ENCODE measurements around the gene CCL16.
"Not testable (repeated sequence)": the region's sequence is repeated elsewhere in the genome, so short reads cannot be mapped to it uniquely, and the experiment has no call there.

Gene CCL16, protein sequence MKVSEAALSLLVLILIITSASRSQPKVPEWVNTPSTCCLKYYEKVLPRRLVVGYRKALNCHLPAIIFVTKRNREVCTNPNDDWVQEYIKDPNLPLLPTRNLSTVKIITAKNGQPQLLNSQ

DNA sequence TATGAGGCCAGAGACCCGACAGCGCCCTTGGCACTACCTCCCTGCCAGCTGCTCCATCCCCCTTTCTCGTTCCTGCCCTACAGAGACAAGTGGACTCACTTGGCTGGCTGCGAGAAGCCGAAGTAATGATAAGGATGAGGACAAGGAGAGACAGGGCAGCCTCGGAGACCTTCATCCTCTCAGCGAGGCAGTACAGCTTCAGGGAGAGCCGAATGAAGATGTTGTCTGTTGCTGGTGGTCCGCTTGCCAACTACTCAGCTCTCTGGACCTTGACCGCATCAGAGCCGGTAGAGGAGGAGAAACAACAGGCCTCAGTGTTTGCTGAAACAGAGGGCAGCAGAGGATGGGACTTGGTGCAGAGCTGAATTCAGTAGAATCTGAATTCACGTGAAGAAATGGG, at the start of gene CCL16:
TSS of gene CCL16 (minus strand) at position 252 of the 400 bp plus-strand sequence. CDS start at position 175, 77 bp downstream.
- DNase-seq (ENCODE audit: low read depth in 4 of 4, low spot score in 1 of 4), result no peak

DNA sequence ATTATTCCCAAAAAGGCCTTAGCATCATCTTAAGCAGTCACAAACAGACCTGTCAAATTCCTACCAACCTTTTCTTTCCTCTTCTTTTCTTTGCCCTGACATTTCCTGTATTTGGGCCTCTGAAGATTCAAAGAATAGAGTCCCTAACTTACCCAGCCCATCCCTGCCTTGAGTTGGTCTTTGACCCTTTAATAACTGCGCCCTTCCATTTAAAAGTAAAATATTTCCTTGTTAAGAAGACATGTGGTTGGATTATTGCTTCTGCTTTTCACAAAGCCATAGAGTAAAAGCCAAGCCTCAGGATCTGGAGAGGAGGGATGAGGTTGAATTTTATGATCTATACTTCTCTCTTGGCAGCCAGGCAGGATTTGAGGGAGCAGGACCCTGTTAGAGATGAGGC, 49.7 kb upstream of the CCL16 start:
- no peak for DNase-seq (ENCODE audit: low read depth in 4 of 4, low spot score in 1 of 4)

DNA sequence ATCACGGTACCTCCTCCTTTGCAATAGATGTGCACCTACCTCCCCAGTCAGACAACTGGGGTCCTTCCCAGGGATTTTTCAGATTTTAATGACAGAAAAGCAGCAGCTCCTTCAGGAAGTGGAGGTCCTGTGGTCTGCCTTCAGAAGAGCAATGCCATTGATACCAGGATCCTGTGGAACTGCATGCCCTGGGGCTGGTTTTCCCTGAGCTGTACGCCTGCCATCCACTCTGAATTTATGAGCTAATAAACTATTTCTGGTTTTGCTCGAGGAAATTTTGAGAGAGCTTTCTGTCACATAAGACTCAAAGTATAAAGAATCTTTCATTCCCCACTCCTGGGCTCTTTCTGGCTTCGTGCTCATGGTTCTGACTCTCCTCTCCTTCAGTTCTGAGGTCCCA, 46.5 kb upstream of the CCL16 start:
- DNase-seq (ENCODE audit: low read depth in 4 of 4, low spot score in 1 of 4), result no peak

- no peak for DNase-seq (ENCODE audit: low read depth in 4 of 4, low spot score in 1 of 4)
Measured at GRCh38 chr17:36024106-36024869, 43.0 kb upstream of the CCL16 start.

GRCh38 chr17:36019423-36019822, 38.1 kb upstream of the CCL16 start:
- no peak for DNase-seq (ENCODE audit: low read depth in 4 of 4, low spot score in 1 of 4)

GRCh38 chr17:36017799-36018198, 36.5 kb upstream of the CCL16 start, which contains the start of gene CCL23:
TSS of gene CCL23 (minus strand) at chr17:36017972. CDS start at chr17:36017897, 75 bp downstream.
- DNase-seq (ENCODE audit: low read depth in 4 of 4, low spot score in 1 of 4), result no peak

DNA sequence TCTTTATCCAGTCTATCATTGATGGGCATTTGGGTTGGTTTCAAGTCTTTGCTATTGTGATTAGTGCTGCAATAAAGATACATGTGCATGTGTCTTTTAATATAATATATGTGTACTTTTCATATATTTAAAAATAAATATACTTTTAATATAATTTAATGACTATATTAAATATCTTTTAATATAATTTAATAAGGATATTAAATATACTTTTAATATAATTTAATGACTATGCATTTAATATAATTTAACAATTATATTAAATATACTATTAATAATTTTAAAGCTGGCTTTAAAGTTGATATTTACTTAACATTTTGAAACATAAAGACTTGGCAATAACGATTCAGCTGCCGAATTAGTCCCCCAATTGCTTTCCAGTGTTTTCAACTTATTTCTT, 35.3 kb upstream of the CCL16 start:
- DNase-seq (ENCODE audit: low read depth in 4 of 4, low spot score in 1 of 4), result no peak

- not testable (repeated sequence) for DNase-seq (ENCODE audit: low read depth in 4 of 4, low spot score in 1 of 4)
Measured at GRCh38 chr17:36015895-36016294, 34.6 kb upstream of the CCL16 start.

- DNase-seq (ENCODE audit: low read depth in 4 of 4, low spot score in 1 of 4), result no peak
Measured at GRCh38 chr17:36014946-36015345, 33.6 kb upstream of the CCL16 start.

DNA sequence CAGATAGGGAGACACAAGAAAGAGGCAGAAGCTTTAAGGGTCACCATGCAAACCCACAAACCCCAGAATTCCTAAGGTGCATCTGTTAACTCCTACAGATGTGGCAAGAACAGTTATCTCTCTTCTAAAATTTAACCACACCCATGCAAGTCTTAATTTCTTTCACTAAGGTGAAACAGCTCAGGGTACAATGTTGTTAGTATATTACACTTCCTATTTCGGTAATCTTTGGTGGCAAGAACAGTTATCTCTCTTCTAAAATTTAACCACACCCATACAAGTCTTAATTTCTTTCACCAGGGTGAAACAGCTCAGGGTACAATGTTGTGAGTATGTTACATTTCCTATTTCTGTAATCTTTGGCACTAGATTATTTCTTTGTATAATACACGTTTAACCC, 29.9 kb upstream of the CCL16 start:
- DNase-seq (ENCODE audit: low read depth in 4 of 4, low spot score in 1 of 4), result no peak

GRCh38 chr17:36008998-36009665, 27.8 kb upstream of the CCL16 start:
- no peak for DNase-seq (ENCODE audit: low read depth in 4 of 4, low spot score in 1 of 4)

DNA sequence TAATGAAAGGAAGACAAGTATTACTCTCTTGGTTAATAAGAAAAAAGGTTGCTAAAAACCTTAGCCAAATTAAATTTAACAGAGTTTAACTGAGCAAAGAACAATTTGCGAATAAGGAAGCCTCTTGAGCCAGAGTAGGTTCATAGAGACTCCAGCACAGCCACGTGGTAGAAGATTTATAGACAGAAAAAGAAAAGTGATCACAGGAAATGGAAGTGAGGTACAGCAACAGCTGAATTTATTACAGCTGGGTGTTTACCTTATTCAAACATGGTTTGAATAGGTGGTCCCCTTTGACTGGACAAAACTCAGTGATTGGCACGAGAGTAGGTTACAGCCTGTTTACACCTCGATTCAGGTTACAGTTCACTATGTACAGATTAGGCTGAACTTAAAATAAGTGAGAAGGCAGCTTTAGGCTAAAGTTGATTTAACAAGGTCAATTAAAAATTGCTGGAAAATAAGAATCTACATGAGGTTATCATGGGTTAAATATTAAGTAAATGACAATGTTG, 23.4 kb upstream of the CCL16 start:
- DNase-seq (ENCODE audit: low read depth in 4 of 4, low spot score in 1 of 4), result no peak

DNA sequence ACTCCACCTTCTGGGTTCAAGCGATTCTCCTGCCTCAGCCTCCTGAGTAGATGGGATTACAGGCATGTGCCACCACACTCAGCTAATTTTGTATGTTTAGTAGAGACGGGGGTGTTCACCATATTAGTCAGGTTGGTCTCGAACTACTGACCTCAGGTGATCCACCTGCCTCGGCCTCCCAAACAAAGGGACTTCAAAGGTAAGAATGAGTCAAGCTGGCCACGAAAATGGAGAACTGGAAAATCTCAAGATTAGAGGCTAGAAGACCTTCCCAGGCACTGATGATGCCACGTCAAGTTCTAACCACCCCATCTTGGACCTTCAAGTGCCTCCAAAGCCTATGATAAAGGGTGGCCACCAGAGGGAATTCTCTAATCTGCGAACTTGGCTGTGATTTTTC, 21.3 kb upstream of the CCL16 start:
- no peak for DNase-seq (ENCODE audit: low read depth in 4 of 4, low spot score in 1 of 4)

- no peak for DNase-seq (ENCODE audit: low read depth in 4 of 4, low spot score in 1 of 4)
Measured at GRCh38 chr17:36001862-36002603, 20.7 kb upstream of the CCL16 start.

DNA sequence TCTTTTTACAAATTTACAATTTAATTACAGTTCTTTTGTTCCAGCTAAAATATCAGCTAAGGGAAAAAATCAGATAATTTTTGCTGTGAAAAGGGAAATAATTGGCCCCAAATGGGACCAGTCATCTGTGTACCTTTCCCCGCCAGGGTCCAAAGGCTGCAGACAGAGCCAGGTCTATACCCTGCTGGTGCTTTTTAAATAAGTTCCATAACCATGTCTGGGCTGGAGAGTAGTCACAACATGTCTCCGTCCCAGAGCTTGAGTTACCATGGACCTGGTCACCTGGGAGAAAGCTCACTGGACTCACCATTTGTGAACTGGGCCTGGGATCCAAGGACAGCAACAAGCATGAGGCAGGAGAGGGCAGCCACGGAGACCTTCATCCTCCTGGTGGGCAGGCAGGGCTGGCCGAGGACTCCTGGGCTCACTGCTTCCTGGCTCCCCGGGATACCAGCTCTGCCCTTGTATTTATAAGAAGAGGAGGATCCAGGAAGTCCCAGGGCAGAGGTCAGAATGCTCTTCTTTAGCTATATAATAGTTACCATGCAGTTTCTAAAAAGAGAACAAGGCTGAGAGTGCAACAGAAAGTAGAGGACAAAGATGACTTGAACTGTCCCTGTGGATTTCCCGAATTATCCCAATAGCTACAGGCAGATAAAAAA, 19.9 kb upstream of the CCL16 start, which contains the start of gene CCL15:
TSS of gene CCL15 (minus strand) at position 444 of the 662 bp plus-strand sequence. CDS start at position 383, 61 bp downstream.
- no peak for DNase-seq (ENCODE audit: low read depth in 4 of 4, low spot score in 1 of 4)

GRCh38 chr17:36000732-36001109, 19.4 kb upstream of the CCL16 start:
- DNase-seq (ENCODE audit: low read depth in 4 of 4, low spot score in 1 of 4), result no peak

DNA sequence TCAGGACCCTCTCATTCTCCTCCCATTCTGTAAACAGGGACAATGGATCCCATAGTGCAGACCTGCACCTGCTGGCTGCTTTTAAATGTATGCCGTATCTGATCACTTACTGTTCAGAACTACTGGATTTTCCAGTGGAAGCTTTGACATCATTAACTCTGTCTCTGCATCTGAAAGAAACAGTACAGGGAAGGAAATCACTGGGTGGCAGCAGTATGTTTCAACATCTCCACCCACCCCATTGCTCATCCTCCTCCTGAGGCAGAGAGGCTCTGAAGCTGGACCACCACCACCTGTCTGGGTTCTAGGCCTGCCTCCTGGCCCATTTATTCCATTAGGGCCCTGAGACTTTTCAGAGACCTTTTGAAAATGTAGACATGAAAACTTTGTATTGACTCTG, 17.5 kb upstream of the CCL16 start:
- no peak for DNase-seq (ENCODE audit: low read depth in 4 of 4, low spot score in 1 of 4)

- no peak for DNase-seq (ENCODE audit: low read depth in 4 of 4, low spot score in 1 of 4)
Measured at GRCh38 chr17:35998018-35998545, 16.8 kb upstream of the CCL16 start.

- not testable (repeated sequence) for DNase-seq (ENCODE audit: low read depth in 4 of 4, low spot score in 1 of 4)
Measured at GRCh38 chr17:35995346-35995745, 14.0 kb upstream of the CCL16 start.

- DNase-seq (ENCODE audit: low read depth in 4 of 4, low spot score in 1 of 4), result no peak
Measured at GRCh38 chr17:35991075-35991474, 9.8 kb upstream of the CCL16 start.

DNA sequence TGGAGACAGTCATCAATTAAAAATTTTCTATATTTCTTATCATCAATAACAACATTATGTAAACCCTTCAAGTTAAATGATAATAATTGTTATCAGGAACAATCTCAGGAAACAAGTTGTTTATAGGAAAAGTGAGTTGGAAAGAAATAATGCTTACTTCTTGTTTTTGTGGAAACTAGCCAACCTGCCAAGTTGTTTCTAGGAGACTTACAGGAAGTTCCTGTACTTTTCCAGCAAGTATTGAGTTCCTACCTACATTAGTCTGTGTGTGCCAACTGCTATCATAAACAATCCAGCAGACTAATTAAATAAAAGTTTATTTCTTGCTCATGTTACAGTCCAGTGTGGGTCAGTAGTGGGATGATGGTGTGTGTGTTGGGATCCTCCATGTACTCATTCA, 6.9 kb upstream of the CCL16 start:
- no peak for DNase-seq (ENCODE audit: low read depth in 4 of 4, low spot score in 1 of 4)

Measured in stimulated activated CD4-positive, alpha-beta T cell treated with anti-CD3 and anti-CD28 coated beads, Interleukin-1b, Interleukin-23, amount 100 ng/mL, for 24 hours (primary cell).